BE2C (cell line): ENCODE measurements around the gene SPTLC1.
"Not testable (repeated sequence)": the region's sequence is repeated elsewhere in the genome, so short reads cannot be mapped to it uniquely, and the experiment has no call there.

Experiments
- DNase-seq: peaks from one replicate; pipeline ENCODE4 v3.0.0-alpha.2; 2020
- H3K27me3 ChIP-seq: fragments of 250-450 bp; sonication (Bioruptor Pico); 2 replicates; pipeline ENCODE4 v1.5.1; 2020; ENCODE audit warnings: mild to moderate bottlenecking
- H3K36me3 ChIP-seq: fragments of 250-450 bp; sonication (Bioruptor Pico); 2 replicates; pipeline ENCODE4 v1.5.1; 2020; ENCODE audit warnings: mild to moderate bottlenecking
- H3K4me1 ChIP-seq: fragments of 250-450 bp; sonication (Bioruptor Pico); 2 replicates; pipeline ENCODE4 v1.5.1; 2020
- H3K4me3 ChIP-seq: 2 replicates; pipeline ENCODE4 v1.5.1; 2011; ENCODE audit warnings: low read depth, low read length
- H3K9me3 ChIP-seq: fragments of 250-450 bp; sonication (Bioruptor Pico); 2 replicates; pipeline ENCODE4 v1.5.1; 2020
- TF ChIP-seq, protein P1 (sequence below): IDR thresholded peaks from 2 replicates; pipeline ENCODE4 v1.5.1; 2012; ENCODE audit warnings: mild to moderate bottlenecking, low read depth, low read length

The SPTLC1 gene

DNA sequence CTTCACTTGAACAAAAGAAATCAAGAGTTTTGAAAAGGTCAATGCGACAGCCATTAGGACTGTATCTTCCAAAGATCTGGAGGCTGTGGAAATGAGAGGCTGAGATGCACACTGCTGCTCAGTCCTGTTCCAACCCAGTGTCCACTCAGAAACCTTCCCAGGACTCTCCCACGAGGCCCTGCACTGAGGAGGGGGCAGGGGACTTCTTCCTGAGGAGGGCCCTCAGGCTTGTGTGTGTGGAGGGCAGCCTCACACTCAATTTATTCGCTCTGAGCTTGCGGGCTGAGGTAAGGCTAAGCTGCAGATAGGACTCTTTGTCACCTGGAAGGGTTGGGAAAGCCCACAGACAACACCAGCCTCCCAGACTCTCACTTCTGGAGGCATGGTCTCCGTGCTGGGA lies 95.6 kb downstream of the SPTLC1 start:
- H3K36me3 ChIP-seq: no peaks in the 10 kb centered on the region
- H3K4me1 ChIP-seq: no peaks in the 10 kb centered on the region
- H3K27me3 ChIP-seq: no peaks in the 10 kb centered on the region
- TF ChIP-seq, protein P1, sequence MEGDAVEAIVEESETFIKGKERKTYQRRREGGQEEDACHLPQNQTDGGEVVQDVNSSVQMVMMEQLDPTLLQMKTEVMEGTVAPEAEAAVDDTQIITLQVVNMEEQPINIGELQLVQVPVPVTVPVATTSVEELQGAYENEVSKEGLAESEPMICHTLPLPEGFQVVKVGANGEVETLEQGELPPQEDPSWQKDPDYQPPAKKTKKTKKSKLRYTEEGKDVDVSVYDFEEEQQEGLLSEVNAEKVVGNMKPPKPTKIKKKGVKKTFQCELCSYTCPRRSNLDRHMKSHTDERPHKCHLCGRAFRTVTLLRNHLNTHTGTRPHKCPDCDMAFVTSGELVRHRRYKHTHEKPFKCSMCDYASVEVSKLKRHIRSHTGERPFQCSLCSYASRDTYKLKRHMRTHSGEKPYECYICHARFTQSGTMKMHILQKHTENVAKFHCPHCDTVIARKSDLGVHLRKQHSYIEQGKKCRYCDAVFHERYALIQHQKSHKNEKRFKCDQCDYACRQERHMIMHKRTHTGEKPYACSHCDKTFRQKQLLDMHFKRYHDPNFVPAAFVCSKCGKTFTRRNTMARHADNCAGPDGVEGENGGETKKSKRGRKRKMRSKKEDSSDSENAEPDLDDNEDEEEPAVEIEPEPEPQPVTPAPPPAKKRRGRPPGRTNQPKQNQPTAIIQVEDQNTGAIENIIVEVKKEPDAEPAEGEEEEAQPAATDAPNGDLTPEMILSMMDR: no peak
- no peak for DNase-seq
- H3K4me3 ChIP-seq: no peak overlapping the region
- no peaks in the 10 kb centered on the region for H3K9me3 ChIP-seq

DNA sequence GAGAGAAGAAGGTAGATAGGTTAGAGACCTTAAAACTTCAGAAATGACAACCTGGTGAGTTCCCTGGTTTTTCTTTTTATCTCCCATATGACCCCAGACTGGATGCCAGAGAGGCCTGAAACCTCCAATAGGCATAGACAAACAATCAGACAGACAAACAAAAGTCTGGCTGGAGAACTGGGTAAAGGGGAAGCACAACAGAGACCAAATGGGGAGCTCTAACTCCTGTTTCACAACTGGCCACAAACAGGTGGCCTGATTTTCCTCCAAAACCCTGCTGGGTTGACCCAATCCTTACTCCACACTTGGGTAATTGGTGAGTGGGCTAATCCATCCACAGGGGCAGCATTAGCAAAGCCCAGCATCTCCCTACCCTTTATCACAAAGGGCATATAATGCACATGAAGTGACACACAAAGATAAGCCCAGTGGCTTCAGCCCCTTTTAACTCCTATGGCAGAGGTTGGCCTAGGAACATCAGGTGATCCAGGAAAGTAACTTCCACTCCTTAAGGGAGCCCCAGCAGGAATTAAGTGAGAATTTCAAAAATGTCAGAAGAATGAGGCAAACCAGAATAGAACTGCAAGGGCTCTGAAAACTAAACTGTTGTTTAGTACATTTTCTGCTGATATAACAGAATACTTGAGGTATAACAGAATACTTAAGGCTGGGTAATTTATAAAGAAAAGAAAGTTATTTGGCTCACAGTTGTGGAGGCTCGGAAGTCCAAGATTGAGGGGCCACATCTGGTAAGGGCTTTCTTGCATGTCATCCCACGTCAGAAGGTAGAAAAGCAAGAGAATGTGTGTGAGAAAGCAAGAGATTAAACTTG lies 104.3 kb downstream of the SPTLC1 start:
- no peak for DNase-seq
- H3K36me3 ChIP-seq: no peaks in the 10 kb centered on the region
- H3K4me1 ChIP-seq: no peaks in the 10 kb centered on the region
- H3K27me3 ChIP-seq: no peaks in the 10 kb centered on the region
- H3K4me3 ChIP-seq: no peak overlapping the region
- TF ChIP-seq, protein P1: no peak
- no peaks in the 10 kb centered on the region for H3K9me3 ChIP-seq

DNA sequence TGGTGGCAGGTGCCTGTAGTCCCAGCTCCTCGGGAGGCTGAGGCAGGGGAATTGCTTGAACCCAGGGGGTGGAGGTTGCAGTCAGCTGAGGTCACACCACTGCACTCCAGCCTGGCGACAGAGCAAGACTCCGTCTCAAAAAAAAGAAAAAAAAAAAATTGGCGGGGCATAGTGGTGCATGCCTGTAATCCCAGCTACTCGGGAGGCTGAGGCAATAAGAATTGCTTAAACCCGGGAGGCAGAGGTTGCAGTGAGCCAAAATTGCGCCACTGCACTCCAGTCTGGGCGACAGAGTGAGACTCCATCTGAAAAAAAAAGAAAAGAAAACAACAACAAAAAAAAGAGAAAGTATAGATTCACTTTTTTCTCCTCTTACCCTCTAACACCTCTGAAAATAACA lies 105.0 kb downstream of the SPTLC1 start:
- H3K36me3 ChIP-seq, H3K4me3 ChIP-seq, H3K4me1 ChIP-seq, H3K27me3 ChIP-seq, H3K9me3 ChIP-seq, DNase-seq: not testable (repeated sequence)

DNA sequence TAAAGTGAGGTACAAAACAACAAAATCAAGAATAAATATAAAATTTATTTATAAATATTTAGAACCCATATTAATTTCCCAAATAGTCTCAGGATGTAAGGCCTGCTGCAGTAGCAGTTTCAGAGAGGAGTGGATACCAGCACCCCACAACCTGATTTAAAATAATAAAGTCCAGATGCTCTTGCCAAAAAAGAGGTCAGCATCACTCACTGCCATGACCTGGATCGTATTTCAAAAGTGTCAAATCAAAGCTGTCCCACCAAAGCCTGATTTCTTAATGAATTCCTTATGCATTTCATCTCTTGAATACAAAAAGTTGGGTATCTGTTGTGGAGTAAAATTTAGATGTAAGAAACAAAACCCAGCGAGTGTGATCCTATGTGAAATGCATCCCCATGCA lies 107.2 kb downstream of the SPTLC1 start:
- Histone ChIP-seq H3K4me3 (no peak overlapping the region), H3K27me3 (no peaks in the 10 kb centered on the region), H3K4me1 (no peaks in the 10 kb centered on the region), H3K36me3 (no peaks in the 10 kb centered on the region), H3K9me3 (no peaks in the 10 kb centered on the region)
- TF ChIP-seq, protein P1: no peak
- no peak for DNase-seq

DNA sequence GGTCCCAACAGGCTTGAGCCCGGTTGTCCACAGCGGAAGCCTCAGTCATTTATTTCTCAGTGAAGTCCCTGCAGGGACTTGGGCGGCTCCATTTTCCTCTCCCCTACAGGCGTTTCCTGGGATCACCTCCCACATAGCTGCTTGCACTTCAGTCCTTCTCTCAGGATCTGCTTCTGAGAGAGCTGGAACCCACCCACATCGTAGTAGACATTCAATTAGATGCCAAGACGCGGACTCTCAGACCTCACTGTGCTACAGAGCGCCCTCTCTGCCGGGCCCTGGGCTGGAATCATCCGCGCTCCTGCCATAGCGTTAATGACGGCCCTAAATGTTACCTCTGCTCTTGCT lies 111.2 kb downstream of the SPTLC1 start:
- H3K36me3 ChIP-seq: no peaks in the 10 kb centered on the region
- TF ChIP-seq, protein P1: no peak
- no peak for DNase-seq
- H3K4me3 ChIP-seq: no peak overlapping the region
- no peaks in the 10 kb centered on the region for H3K4me1 ChIP-seq
- H3K9me3 ChIP-seq: no peaks in the 10 kb centered on the region
- H3K27me3 ChIP-seq: no peaks in the 10 kb centered on the region

DNA sequence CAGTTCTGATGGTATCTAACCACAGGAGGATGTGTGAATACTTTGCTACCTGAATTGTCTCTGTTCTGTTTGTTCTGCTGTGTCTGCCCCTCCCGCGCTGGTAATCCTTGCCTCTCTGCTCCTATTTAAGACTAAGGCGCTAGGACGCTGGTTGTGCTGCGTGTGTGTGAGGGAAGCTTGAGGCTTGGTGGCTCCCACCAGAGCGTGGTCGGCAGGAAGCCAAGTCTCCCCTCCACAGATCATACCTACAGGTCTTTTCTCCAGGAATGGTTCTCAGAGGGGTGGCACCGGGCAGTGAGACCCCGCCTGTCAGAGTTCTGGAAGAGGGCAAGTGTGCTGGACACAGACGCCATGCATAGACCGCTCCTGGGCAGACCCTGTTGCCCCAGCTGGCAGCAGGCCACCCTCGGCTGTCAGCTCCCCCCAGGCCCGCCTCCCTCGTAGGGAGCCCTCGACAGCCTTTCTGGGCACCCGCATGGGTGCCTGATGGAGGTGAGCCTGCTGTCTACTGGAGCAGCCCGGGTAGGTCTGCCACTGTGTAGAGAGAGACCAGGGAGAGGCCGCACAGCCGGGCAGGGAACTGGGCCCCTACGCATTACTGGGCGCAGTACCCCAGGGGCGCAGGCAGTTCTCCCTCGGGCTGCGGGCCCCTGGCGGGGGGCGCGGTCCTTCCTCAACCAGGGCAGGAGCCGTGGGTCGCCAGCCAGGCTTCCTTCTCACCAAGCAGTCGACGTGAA lies 111.7 kb downstream of the SPTLC1 start:
- H3K27me3 ChIP-seq: no peaks in the 10 kb centered on the region
- no peaks in the 10 kb centered on the region for H3K36me3 ChIP-seq
- H3K4me3 ChIP-seq: no peak overlapping the region
- TF ChIP-seq, protein P1: no peak
- DNase-seq: no peak
- no peaks in the 10 kb centered on the region for H3K9me3 ChIP-seq
- no peaks in the 10 kb centered on the region for H3K4me1 ChIP-seq

DNA sequence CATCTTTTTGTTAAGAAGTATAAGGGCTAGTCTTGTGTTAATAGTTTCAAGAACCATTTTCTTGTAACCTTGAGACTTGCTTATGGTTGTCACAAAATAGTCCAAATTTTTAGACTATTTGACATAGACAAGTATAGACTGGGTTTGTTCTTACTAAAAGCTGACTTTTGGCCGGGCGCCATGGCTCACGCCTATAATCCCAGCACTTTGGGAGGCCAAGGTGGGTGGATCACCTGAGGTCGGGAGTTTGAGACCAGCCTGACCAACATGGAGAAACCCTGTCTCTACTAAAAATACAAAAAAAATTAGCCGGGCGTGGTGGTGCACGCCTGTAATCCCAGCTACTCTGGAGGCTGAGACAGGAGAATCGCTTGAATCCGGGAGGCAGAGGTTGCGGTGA lies 113.3 kb downstream of the SPTLC1 start:
- not testable (repeated sequence) for H3K36me3 ChIP-seq, H3K4me3 ChIP-seq, DNase-seq, H3K4me1 ChIP-seq, H3K9me3 ChIP-seq, H3K27me3 ChIP-seq
